Spleen (tissue), 7 donors: Measurements from ENCODE around the gene PRPF40B.

Source experiments
- CTCF ChIP-seq, 11 experiments: fragments of 200-600 bp in 7 of 11; fragments of 450-650 bp in 4 of 11; sonication (generic) in 4 of 11; IDR thresholded peaks in 8 of 11; conservative IDR thresholded peaks in 3 of 11; 1 replicate in 7 of 11; 2 replicates in 4 of 11; pipeline versions ENCODE4 v1.4.0 to v1.8.0; 2016 to 2021; ENCODE audit warnings: antibody characterized with exemption in 11 of 11, inconsistent platforms in 4 of 11, mild to moderate bottlenecking in 1 of 11
- POLR2AphosphoS5 ChIP-seq, 3 donors: sonication (generic); formaldehyde crosslinking; IDR thresholded peaks; one replicate each; pipeline ENCODE4 v1.5.1; 2017; ENCODE audit warnings: antibody characterized with exemption in 3 of 3
- donor health status: DM: no; HTN: no; CAD: no; lungs with moderate emphysema.
- donor health status: DM: no; HTN: no; CAD: no.
- donor health status: DM: no; HTN: no; CAD: no.

- TF ChIP-seq CTCF (IDR thresholded peaks at IDR 0.05 in 8 of 11, conservative IDR thresholded peaks at IDR 0.05 in 3 of 11) (no peak), POLR2AphosphoS5 (IDR thresholded peaks at IDR 0.05) (no peak)
Measured at GRCh38 chr12:49680075-49680474, 56.7 kb downstream of the PRPF40B start.
